PC-3 (cell line): ENCODE results near the gene APOA4. TPM values are rescaled to one million over a fixed set of nuclear protein-coding genes. Genes with fewer than 3 reads are reported as not detected.

Experiments used
- ATAC-seq: fragments of 200-7000 bp; cut with Tn5 transposase; 2 replicates; pipeline ENCODE4 v1.9.1; 2020; ENCODE audit warnings: mild to moderate bottlenecking, moderate library complexity
- BruUV-seq: library from RNA; stranded (reverse); fragments of 400-500 nt; replicated peaks from 2 replicates; lab custom pipeline; 2021; lab: Mats Ljungman, UMichigan
- CTCF ChIA-PET: fragments of 300-600 bp; sonication (Branson Sonifier 250); formaldehyde crosslinking; loops from one replicate; lab custom pipeline; 2022; ENCODE audit warnings: antibody characterized with exemption; lab: Charles Lee
- POLR2A ChIA-PET: fragments of 300-600 bp; sonication (Branson Sonifier 250); formaldehyde crosslinking; loops from one replicate; lab custom pipeline; 2022; ENCODE audit warnings: antibody characterized with exemption; ENCODE audit not compliant: unreplicated experiment; lab: Charles Lee
- DNase-seq: peaks from one replicate; pipeline ENCODE4 v3.0.0-alpha.2; 2015
- H2AFZ ChIP-seq: fragments of 300-600 bp; sonication (generic); 2 replicates; pipeline ENCODE4 v1.6.0; 2016; ENCODE audit warnings: antibody characterized with exemption, low read length
- H3F3A ChIP-seq: fragments of 300-600 bp; sonication (generic); one replicate; pipeline ENCODE4 v1.6.0; 2017; ENCODE audit warnings: antibody characterized with exemption, low read length, control low read depth, mild to moderate bottlenecking; ENCODE audit not compliant: unreplicated experiment
- H3K27ac ChIP-seq: fragments of 300-600 bp; sonication (generic); 2 replicates; pipeline ENCODE4 v1.5.1; 2016; ENCODE audit warnings: mild to moderate bottlenecking, low read length
- H3K27me3 ChIP-seq: fragments of 300-600 bp; sonication (generic); 2 replicates; pipeline ENCODE4 v1.6.1; 2016; ENCODE audit warnings: low read length, mixed read lengths
- H3K36me3 ChIP-seq: fragments of 300-600 bp; sonication (generic); 2 replicates; pipeline ENCODE4 v1.6.1; 2016; ENCODE audit warnings: low read depth, mixed run types, low read length, mixed read lengths
- H3K4me1 ChIP-seq: fragments of 300-600 bp; sonication (generic); 2 replicates; pipeline ENCODE4 v1.5.1; 2016; ENCODE audit warnings: low read length; ENCODE audit not compliant: insufficient read depth
- H3K4me2 ChIP-seq: fragments of 300-600 bp; sonication (generic); 2 replicates; pipeline ENCODE4 v1.6.0; 2016; ENCODE audit warnings: low read length
- H3K4me3 ChIP-seq: fragments of 300-600 bp; sonication (generic); 2 replicates; pipeline ENCODE4 v1.5.1; 2016; ENCODE audit warnings: mild to moderate bottlenecking, low read length, mixed read lengths
- H3K79me2 ChIP-seq: fragments of 300-600 bp; sonication (generic); 2 replicates; pipeline ENCODE4 v1.6.1; 2017; ENCODE audit warnings: low read length, mixed read lengths
- H3K9ac ChIP-seq: fragments of 300-600 bp; sonication (generic); 2 replicates; pipeline ENCODE4 v1.6.0; 2016; ENCODE audit warnings: mild to moderate bottlenecking, low read length
- H3K9me2 ChIP-seq: fragments of 300-600 bp; sonication (generic); replicated peaks from 2 replicates; pipeline ENCODE4 v1.6.1; 2016; ENCODE audit warnings: mixed run types, low read length, mixed read lengths
- H3K9me3 ChIP-seq: fragments of 300-600 bp; sonication (generic); 2 replicates; pipeline ENCODE4 v1.6.1; 2016; ENCODE audit warnings: low read length, mixed read lengths
- H4K20me1 ChIP-seq: fragments of 300-600 bp; sonication (generic); 2 replicates; pipeline ENCODE4 v1.6.1; 2016; ENCODE audit warnings: low read length, mixed read lengths
- EZH2 ChIP-seq: fragments of 300-600 bp; sonication (generic); IDR thresholded peaks from one replicate; pipeline ENCODE4 v1.6.1; 2017; ENCODE audit warnings: antibody characterized with exemption, mild to moderate bottlenecking, low read length; ENCODE audit not compliant: unreplicated experiment
- EZH2phosphoT487 ChIP-seq: fragments of 300-600 bp; sonication (generic); IDR thresholded peaks from 2 replicates; pipeline ENCODE4 v1.6.1; 2018; ENCODE audit warnings: mild to moderate bottlenecking, antibody characterized with exemption, low read length, borderline replicate concordance
- intact Hi-C: fragments of 100-400 bp; cut with micrococcal nuclease; formaldehyde crosslinking; loops from 2 replicates; pipeline ENCODE4 v1.9.0; 2023
- total RNA-seq: library from RNA; depleted of rRNA; stranded (reverse); fragments of >200 nt; gene quantifications from 2 replicates; pipeline ENCODE4 v1.2.3, GENCODE V29; 2014
- TF ChIP-seq, protein P1 (sequence below): fragments of 300-600 bp; sonication (generic); conservative IDR thresholded peaks from 2 replicates; pipeline ENCODE4 v1.5.1; 2017; ENCODE audit warnings: antibody characterized with exemption, low read depth, mild to moderate bottlenecking, low read length

APOA4 gene
- total RNA-seq, 1 experiment from 2014 or later = not detected

DNA sequence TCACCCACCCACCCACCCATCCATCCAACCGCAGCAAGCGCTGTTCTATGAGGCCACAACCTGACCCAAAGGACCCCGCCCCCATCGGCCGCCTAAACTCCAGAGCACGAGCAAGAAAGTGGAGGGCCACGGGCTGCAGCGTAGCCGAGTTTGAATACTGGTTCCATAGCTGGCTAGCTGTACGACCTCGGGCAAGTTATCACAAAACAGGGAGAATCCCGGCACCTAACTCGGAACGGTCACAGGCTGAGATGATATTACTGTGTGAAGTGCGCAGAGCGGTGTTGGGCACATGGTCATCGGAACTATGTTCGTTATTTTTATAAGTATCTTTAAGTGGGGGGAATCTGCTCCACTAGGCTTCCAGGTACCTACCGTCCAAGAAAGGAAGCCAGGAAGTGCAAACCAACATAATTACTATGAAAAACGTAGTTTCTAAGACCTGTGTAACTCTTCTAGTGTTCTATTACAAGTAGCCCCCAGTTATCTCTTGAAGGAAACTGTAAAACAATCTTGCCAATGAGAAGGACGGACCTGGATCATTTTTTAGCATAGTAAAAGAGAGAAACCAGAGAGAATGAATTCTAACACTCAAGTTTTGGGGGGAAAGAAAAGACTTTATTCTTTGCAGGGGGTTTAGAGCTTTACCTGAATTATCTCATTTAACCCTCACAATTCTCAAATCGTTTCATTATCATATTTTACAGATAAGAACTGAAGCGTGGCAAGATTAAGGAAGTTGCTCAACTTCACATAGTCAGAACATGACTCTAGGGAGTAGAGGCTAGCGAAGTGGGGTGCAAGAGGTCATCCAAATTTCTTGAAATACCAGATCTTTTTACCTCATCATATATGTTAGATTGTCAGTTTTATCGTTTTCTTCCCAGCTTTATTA lies 49.7 kb downstream of the APOA4 start:
- peaks cover 22% of the 10 kb centered on the region for H3K79me2 ChIP-seq
- peak overlapping the region; percentile 98 for H3K4me3 ChIP-seq
- H3K9ac ChIP-seq = peak overlapping the region; percentile 51
- no peaks in the 10 kb centered on the region for H4K20me1 ChIP-seq
- H3F3A ChIP-seq = peaks cover 6% of the 10 kb centered on the region
- TSS peak; percentile 89 for BruUV-seq
- H3K36me3 ChIP-seq = peaks cover 32% of the 10 kb centered on the region
- H2AFZ ChIP-seq = peak overlapping the region; percentile 73
- peak overlapping the region; percentile 39 for H3K27ac ChIP-seq
- H3K9me3 ChIP-seq = no peaks in the 10 kb centered on the region
- ChIA-PET CTCF (interaction anchor here (1.1 kb wide), 1 partner anchor 62 kb away, joined by 3 read pairs; no protein-coding TSS in a partner anchor), POLR2A (interaction anchor here (0.6 to 0.7 kb wide), 2 partner anchors 189 to 822 kb away, joined by 3 to 8 read pairs; no protein-coding TSS in a partner anchor)
- no peaks in the 10 kb centered on the region for H3K9me2 ChIP-seq
- ATAC-seq (peak; percentile 59), DNase-seq (no peak)
- intact Hi-C loops = loop anchor here (1.0 to 5.0 kb wide), 4 partner anchors 15 to 334 kb away; partner anchors contain the start of genes APOA1 and ZPR1
- no peak for TF ChIP-seq EZH2phosphoT487
- no peak for TF ChIP-seq EZH2
- TF ChIP-seq, protein P1, sequence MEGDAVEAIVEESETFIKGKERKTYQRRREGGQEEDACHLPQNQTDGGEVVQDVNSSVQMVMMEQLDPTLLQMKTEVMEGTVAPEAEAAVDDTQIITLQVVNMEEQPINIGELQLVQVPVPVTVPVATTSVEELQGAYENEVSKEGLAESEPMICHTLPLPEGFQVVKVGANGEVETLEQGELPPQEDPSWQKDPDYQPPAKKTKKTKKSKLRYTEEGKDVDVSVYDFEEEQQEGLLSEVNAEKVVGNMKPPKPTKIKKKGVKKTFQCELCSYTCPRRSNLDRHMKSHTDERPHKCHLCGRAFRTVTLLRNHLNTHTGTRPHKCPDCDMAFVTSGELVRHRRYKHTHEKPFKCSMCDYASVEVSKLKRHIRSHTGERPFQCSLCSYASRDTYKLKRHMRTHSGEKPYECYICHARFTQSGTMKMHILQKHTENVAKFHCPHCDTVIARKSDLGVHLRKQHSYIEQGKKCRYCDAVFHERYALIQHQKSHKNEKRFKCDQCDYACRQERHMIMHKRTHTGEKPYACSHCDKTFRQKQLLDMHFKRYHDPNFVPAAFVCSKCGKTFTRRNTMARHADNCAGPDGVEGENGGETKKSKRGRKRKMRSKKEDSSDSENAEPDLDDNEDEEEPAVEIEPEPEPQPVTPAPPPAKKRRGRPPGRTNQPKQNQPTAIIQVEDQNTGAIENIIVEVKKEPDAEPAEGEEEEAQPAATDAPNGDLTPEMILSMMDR = no peak
- H3K4me2 ChIP-seq = peak overlapping the region; percentile 93
- peaks cover 23% of the 10 kb centered on the region for H3K4me1 ChIP-seq
- no peaks in the 10 kb centered on the region for H3K27me3 ChIP-seq

DNA sequence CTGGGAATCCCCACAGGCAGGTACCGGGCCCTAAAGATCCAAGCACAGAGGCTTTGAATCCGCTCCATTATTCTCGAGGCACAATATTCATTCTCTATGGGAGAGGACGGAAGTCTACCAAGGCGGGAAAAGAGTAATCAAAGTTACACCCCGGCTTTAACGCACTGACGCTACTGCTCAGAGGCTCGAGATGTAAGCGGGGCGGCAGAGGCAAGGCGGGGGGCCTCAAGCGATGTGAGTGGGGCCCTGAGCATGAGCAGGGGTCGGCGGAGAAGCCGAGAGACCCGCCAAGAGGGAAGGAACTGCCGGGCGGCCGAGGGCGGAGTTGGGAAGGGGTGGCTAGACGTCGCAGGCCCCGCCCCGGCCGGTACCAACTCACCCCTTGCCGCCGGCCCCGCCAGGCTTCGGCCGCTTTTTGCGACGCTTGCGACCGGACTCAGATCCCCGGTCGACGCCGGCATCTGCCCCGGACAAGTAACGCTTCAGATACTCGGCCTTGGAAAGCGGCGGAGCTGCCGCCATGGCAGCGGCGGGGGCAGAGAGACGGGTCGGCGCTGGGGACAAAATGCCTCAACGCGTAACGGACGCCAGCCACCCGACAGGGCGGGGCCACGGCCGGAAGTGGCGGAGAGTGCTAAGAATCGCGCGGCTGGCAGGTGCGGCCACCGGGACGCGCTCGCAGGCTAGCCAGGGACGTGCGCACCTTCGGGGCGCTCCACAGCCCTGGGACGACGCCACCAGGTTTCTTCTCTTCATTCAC lies 50.5 kb downstream of the APOA4 start, which contains the start of gene BUD13:
BUD13 (minus strand) TSS at position 545 of the 760 bp plus-strand sequence; CDS start at position 522, 23 bp downstream.
- Histone ChIP-seq H3K79me2 (peaks cover 22% of the 10 kb centered on the region), H3K4me3 (peak within 1 kb of the TSS; percentile 98), H3K9me3 (no peaks in the 10 kb centered on the region), H3K4me2 (peak within 1 kb of the TSS; percentile 94), H3K9me2 (no peaks in the 10 kb centered on the region), H3K36me3 (peaks cover 24% of the 10 kb centered on the region), H3K9ac (peak within 1 kb of the TSS; percentile 97), H3K27me3 (no peaks in the 10 kb centered on the region), H4K20me1 (no peaks in the 10 kb centered on the region), H2AFZ (peak within 1 kb of the TSS; percentile 98), H3K4me1 (peaks cover 23% of the 10 kb centered on the region), H3K27ac (peak within 1 kb of the TSS; percentile 75), H3F3A (peaks cover 6% of the 10 kb centered on the region)
- ChIA-PET CTCF (interaction anchor here (1.1 kb wide), 1 partner anchor 63 kb away, joined by 3 read pairs; no protein-coding TSS in a partner anchor), POLR2A (interaction anchor here (0.6 kb wide), 1 partner anchor 823 kb away, joined by 3 read pairs; no protein-coding TSS in a partner anchor)
- TF ChIP-seq EZH2 (no peak), EZH2phosphoT487 (no peak)
- TF ChIP-seq, protein P1 = no peak
- BruUV-seq = no TSS peak
- ATAC-seq = peak; percentile 86
- peak; percentile 94 for DNase-seq
- intact Hi-C loops = loop anchor here (1.0 to 5.0 kb wide), 4 partner anchors 16 to 335 kb away; partner anchors contain the start of genes APOA1 and ZPR1
